Adrenal gland (tissue), 5 donors: Measurements from ENCODE around the gene RPS15A.

ENCODE experiments used
- CTCF ChIP-seq, 6 experiments: fragments of 450-650 bp in 4 of 6; fragments of 200-600 bp in 2 of 6; sonication (generic) in 1 of 6; IDR thresholded peaks; 1 replicate in 5 of 6; 2 replicates in 1 of 6; pipeline versions ENCODE4 v1.5.1 to v1.8.0; 2016 to 2021; ENCODE audit warnings: antibody characterized with exemption in 6 of 6, mild to moderate bottlenecking in 2 of 6, moderate library complexity in 1 of 6
- POLR2A ChIP-seq, 2 donors: fragments of 450-650 bp; IDR thresholded peaks; one replicate each; pipeline ENCODE4 v1.6.1; 2017; ENCODE audit warnings: antibody characterized with exemption in 2 of 2, mild to moderate bottlenecking in 2 of 2, moderate library complexity in 1 of 2
- donor health status: DM: no; HTN: no; CAD: no.

GRCh38 chr16:18832613-18833012 lies 42.5 kb upstream of the RPS15A start:
- TF ChIP-seq CTCF (IDR thresholded peaks at IDR 0.05) (no peak), POLR2A (IDR thresholded peaks at IDR 0.05) (no peak)
